Suppressor macrophage (primary cell): Measurements from ENCODE around the gene ITGB6.

ENCODE experiments used
- DNase-seq, 4 experiments: peaks; one replicate each; pipeline ENCODE4 v3.0.0-alpha.2; 2020 to 2022

Gene ITGB6

GRCh38 chr2:160087854-160088745 is 112.0 kb downstream of the ITGB6 start:
- DNase-seq, result peak; percentile 43 to 66 (median 50)

GRCh38 chr2:160085662-160086061 is 114.4 kb downstream of the ITGB6 start:
- DNase-seq, result peak in 1 of 4 experiments; percentile 21

DNA sequence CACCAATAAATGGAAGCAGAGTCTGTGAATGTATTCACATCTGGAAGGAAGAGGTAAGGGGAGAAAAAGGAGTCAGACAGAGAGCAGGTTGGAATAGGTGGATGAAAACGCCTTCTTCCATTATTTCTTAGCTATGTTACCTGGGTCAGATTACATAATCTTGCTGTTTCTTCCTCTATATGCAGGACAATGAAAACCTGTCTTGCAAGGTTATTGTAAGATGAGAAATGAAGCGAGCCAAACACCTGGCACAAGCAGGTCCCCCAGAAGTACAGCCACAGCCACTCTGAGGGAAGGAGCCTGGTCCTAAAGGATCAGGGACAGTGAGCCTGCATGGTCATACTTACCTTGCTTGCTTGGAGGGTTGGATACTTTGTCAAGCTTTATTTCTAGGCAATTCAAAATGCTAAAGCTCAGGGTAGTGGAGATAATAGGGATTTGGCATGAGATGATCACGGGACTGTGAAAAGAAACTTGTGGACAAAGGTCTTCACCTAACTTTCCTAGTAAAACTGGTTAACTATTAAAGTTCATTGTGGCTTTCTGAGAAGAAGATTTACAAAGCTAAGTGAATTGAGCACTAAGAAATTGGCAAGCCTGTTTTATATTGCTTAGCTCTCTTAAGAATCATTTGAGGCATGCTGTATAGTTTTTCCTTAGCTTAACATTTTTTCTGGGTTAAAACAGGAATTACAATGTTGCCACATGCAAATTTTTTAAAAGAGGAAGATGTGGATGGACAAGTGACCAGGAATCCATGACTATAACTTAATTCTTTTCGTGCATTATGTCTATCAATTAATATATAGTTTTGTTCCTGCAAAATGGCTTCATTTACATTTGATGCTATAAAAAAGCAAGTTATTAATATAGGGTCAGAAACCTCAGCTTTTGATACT is 121.9 kb downstream of the ITGB6 start:
- peak in 3 of 4 experiments; percentile 8 to 62 (median 51) for DNase-seq

- peak; percentile 24 to 57 (median 38) for DNase-seq
Observed at GRCh38 chr2:160076914-160077313, 123.2 kb downstream of the ITGB6 start.

DNA sequence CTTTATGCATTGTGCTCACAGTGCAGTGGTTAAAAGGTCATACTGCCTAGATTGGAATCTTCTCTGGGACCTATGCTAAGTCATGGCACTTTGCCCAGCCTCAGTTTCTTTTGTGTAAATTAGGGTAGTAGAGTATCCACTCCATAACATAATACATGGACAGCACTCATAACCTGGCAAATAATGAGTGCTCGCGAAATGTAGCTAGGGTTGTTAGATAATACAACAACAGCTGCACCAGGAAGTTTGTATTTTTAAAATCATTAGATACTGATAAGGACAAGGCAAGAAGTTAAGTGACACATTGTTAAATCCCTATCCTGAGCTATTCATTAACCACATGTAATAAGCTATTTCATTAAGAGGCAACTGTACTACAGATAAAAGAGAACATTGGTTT is 123.8 kb downstream of the ITGB6 start:
- no peak for DNase-seq

DNA sequence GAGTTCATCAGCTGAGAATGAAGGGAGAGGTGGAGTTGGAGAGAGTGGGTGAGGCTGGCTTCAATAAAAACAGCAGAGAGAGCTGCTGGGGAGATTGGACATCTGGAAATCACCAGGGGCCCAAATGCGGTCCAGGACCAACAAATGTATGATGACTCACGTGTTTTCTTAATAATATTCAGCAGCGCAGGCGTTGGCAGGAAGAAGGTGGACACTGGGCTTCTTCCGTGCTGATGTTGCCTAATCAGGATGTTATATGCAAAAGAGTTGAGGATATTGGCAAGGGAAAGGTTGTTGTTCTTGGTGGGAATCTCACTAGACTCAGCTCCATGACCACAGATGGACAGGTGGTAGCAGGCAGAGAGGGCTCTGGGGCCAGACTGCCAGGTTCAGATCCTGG is 124.9 kb downstream of the ITGB6 start:
- DNase-seq, result peak in 2 of 4 experiments; percentile 8 to 28

- no peak for DNase-seq
Observed at GRCh38 chr2:160073284-160073888, 126.7 kb downstream of the ITGB6 start.

DNA sequence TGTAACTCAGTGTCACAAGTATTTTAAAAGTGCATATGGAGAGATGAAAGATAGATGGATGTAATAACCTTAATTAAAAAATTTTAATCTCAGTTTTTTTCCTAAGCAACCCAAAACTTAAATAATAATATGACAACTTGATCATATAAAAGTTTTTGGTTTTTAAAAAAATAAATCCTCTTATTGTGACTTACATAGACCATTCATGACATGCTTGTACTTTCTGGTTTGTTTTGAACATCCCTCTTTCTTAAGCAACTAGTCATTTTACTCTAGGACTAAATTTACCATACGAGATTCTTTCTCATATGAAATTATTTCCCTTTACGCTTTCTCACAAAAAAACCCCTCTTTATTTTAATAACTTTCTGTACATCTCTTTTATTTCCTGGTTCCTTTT is 131.2 kb downstream of the ITGB6 start:
- no peak for DNase-seq

DNA sequence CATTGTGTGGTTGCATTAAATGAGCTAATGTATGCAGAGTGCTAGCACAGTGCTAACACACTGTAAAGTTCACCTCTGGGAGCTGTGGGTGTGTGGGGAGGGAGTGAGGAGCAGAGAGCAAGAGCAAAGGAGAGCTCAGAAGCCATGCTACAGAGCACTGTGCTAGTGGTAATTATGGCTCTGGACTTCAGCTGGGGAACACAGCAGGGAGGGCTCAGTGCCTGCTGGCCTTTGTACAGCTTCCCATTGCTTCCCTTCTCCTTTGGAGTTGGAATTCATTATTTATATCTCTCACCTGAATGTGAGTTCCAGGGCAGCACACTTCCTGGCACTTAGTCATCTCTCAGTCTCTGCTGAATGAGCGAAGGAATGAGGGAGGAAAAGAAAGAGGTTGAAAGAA is 135.2 kb downstream of the ITGB6 start:
- DNase-seq, result no peak

- DNase-seq, result no peak
Observed at GRCh38 chr2:160063879-160064612, 136.0 kb downstream of the ITGB6 start.

DNA sequence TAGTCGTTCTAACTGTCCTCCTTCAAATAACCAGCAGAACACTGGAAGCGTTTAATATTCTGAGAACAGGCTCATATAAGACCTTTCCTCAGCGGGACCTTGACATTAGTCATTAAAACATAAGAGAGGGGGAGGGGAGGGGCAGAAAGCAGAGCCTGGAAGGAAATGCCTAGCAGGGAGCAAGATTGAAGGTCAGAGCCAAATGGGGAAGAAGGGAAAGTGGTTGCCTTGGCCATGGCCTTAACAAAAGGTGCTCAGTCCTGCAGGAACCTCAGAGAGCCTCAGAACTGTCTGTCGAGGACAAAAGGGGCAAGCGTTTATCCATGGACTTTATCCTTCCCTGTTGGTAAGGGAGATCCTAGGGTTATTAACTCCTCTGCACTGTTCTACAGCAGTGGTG is 136.8 kb downstream of the ITGB6 start:
- DNase-seq, result peak in 1 of 4 experiments; percentile 4

DNA sequence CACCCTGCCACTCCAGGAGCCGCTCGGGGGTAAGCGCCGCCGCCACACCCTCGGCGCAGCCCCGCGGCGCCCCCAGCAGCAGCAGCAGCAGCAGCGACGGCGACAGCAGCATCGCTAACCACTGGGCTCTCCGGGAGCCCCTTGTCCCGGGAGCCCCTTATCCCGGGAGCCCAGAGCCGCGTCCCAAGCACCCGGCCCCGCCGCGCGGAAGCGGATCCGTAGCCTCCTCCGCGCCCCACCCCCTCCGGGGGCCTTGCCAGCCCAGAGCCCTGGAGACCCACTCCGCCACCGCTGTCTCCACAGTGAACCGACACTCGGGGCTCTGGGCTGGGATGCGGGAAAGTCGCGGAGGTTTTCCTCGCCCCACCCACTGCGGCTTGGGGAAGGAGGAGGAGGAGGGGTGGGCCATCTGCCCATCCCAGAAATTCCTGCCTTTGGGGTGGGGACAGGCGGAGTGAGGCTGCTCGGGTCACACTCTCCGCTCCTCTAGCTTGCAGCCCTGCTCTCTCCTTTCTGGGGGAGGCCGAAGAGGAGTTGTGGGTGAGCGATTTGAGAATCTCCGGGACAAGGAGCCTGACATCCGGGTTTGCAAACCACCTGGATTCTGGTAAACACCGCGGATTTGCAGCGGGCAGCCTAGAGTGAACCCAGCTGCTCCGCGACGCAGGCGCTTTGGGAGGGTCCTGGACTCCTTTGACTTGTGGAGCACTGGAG is 137.6 kb downstream of the ITGB6 start, which contains the start of gene PLA2R1:
TSS of gene PLA2R1 (minus strand) at position 324 of the 714 bp plus-strand sequence. CDS start at position 112, 212 bp downstream.
- DNase-seq, result peak in 3 of 4 experiments; percentile 3 to 43 (median 37)

DNA sequence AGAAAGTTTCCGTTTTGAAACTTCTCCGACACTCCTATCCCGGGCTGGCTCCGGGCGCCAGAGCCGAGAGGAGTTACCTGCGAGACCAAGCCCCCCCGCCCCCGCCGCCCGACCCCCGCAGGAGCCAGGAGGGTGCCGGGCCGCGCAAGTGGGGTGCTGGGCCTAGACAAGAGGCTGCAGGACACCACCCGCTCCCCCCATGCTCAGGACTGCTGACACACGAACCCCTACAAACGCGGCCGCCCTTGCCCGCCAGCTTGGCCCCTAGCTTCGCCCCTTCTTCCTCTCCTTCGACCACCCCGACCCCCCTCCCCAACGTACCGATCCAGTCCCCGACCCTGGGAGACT is 138.2 kb downstream of the ITGB6 start:
- DNase-seq, result peak in 1 of 4 experiments; percentile 9

- no peak for DNase-seq
Observed at GRCh38 chr2:160061533-160061932, 138.5 kb downstream of the ITGB6 start.

GRCh38 chr2:160060297-160060696 is 139.8 kb downstream of the ITGB6 start:
- DNase-seq, result no peak

DNA sequence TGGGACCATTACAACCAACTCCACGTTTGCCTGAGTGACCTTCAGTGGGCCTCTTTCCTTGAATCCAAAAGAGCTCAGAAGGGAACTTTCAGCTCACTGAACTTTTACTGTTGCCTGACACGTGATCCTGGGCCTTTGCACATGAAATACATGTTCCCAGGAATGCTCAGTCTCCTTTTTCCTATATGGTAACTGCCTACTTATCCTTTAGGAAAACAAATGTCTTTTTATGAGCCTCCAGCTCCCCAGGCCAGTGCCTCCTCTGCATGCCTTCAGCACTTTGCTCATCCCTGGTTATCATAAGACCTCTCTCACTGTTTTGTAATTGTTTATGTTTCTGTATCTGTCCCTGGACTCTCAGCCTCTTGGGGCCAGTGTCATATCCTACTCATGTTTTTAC is 142.7 kb downstream of the ITGB6 start:
- DNase-seq, result no peak

- no peak for DNase-seq
Observed at GRCh38 chr2:160055726-160056108, 144.4 kb downstream of the ITGB6 start.

GRCh38 chr2:160054984-160055725 is 144.9 kb downstream of the ITGB6 start:
- no peak for DNase-seq

DNA sequence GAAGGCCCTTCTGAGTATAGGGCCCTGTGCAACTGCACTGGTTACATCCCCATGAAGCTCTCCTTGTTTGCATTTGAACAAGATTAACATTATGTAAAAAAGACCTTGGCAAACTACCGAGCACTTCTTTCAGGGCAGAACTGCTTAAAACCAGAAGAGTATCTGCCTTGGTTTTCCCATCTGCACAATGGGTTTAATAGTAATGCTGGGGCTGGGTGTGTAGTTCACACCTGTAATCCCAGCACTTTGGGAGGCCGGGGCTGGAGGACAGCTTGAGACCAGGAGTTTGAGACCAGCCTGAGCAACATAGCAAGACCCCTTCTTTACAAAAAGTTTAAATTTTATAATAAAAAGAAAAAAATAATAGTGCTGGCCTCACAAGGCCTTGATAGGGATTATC is 146.1 kb downstream of the ITGB6 start:
- DNase-seq, result no peak

- no peak for DNase-seq
Observed at GRCh38 chr2:160052531-160052930, 147.5 kb downstream of the ITGB6 start.

GRCh38 chr2:160051371-160051800 is 148.7 kb downstream of the ITGB6 start:
- DNase-seq, result no peak
